ENCODE data around the gene CDT1.

Gene CDT1

DNA sequence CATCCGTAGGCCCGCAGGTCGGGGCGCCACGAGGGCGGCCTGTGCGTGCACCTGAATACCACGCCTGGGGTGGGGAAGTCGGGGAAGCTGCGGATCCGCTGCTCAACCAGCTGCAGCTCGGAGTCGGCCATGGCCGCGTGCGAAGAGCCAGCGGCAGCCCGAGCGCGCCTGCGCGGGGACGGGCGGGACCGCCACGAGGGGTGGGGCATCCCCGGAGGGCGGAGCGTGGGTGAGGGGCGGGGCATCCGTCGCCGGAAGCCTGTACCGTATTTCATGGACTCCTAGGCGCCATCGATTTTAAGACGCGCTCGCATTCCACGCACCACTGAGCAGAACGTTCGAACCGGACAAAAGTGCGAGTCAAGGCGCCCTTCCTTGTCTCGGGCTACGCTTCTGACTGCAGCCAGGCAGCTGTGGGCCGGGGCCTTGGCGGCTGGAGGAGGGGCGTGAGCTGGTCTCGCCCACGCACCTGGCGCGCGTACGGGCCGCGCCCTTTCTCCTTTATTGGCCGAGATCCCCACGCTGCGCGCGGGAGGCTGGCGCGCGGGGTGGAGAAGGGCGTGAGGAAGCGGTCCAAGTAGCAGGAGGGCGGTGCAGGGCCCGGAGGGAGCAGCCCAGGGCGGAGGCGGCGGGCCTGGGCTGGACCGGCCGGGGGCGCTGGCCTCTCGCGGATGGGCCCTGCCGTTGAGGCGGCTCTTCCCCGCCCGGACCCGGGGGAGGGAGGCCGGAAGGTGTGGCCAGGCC is 8.4 kb downstream of the CDT1 start, which contains the start of gene APRT:
APRT (minus strand) TSS at position 160 of the 744 bp plus-strand sequence; CDS start at position 131, 29 bp downstream.
- Histone ChIP-seq H4K20me1 (ENCODE audit: low read depth, low read length) (no peaks in the 10 kb centered on the region), H3K9ac (ENCODE audit: low read length) (peak within 1 kb of the TSS; percentile 92), H3K27ac (ENCODE audit: low read depth, low read length) (peak within 1 kb of the TSS; percentile 82), H2AFZ (ENCODE audit: low read depth, low read length, severe bottlenecking) (no peak within 1 kb of the TSS), H3K4me2 (ENCODE audit: low read depth, low read length, poor library complexity, severe bottlenecking) (peak within 1 kb of the TSS; percentile 89), H3K79me2 (ENCODE audit: insufficient read depth, low read length) (peaks cover 7% of the 10 kb centered on the region; the same call in 1 of the 2 replicates), H3K27me3 (ENCODE audit: low read length) (no peaks in the 10 kb centered on the region), H3K9me2 (replicated peaks; ENCODE audit: insufficient read depth, low read length) (no peaks in the 10 kb centered on the region), H3K9me3 (ENCODE audit: insufficient read depth, low read length) (peaks cover 5% of the 10 kb centered on the region; the same call in 1 of the 2 replicates), H3K4me3 (ENCODE audit: insufficient read depth, low read length, poor library complexity, severe bottlenecking) (peak within 1 kb of the TSS; percentile 75), H3F3A (ENCODE audit: insufficient read depth) (peaks cover 32% of the 10 kb centered on the region), H3K36me3 (ENCODE audit: low read length) (no peaks in the 10 kb centered on the region)
- no peak for TF ChIP-seq EZH2phosphoT487 (conservative IDR thresholded peaks at IDR 0.05; ENCODE audit: low read length)
- TF ChIP-seq, protein P1, sequence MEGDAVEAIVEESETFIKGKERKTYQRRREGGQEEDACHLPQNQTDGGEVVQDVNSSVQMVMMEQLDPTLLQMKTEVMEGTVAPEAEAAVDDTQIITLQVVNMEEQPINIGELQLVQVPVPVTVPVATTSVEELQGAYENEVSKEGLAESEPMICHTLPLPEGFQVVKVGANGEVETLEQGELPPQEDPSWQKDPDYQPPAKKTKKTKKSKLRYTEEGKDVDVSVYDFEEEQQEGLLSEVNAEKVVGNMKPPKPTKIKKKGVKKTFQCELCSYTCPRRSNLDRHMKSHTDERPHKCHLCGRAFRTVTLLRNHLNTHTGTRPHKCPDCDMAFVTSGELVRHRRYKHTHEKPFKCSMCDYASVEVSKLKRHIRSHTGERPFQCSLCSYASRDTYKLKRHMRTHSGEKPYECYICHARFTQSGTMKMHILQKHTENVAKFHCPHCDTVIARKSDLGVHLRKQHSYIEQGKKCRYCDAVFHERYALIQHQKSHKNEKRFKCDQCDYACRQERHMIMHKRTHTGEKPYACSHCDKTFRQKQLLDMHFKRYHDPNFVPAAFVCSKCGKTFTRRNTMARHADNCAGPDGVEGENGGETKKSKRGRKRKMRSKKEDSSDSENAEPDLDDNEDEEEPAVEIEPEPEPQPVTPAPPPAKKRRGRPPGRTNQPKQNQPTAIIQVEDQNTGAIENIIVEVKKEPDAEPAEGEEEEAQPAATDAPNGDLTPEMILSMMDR (IDR thresholded peaks at IDR 0.05; ENCODE audit: insufficient read depth, low read length, poor library complexity, severe bottlenecking) = no peak

- H2AFZ ChIP-seq (ENCODE audit: low read depth, low read length, severe bottlenecking) = no peak overlapping the region
Observed at GRCh38 chr16:88812513-88813268, 9.1 kb downstream of the CDT1 start.

GRCh38 chr16:88813269-88814143 is 9.9 kb downstream of the CDT1 start:
- H2AFZ ChIP-seq (ENCODE audit: low read depth, low read length, severe bottlenecking) = no peak overlapping the region
- H3K27ac ChIP-seq (ENCODE audit: low read depth, low read length) = no peak overlapping the region

More at GRCh38 chr16:88812513-88813268, 9.1 kb downstream of the CDT1 start:
- peaks cover 5% of the 10 kb centered on the region; the same call in 1 of the 2 replicates for H3K9me3 ChIP-seq (ENCODE audit: insufficient read depth, low read length)
- no peak overlapping the region for H3K4me3 ChIP-seq (ENCODE audit: insufficient read depth, low read length, poor library complexity, severe bottlenecking)
- no peak overlapping the region for H3K4me2 ChIP-seq (ENCODE audit: low read depth, low read length, poor library complexity, severe bottlenecking)
- H4K20me1 ChIP-seq (ENCODE audit: low read depth, low read length) = no peaks in the 10 kb centered on the region
- no peaks in the 10 kb centered on the region for H3K9me2 ChIP-seq (replicated peaks; ENCODE audit: insufficient read depth, low read length)
- no peak for TF ChIP-seq EZH2phosphoT487 (conservative IDR thresholded peaks at IDR 0.05; ENCODE audit: low read length)
- TF ChIP-seq, protein P1 (IDR thresholded peaks at IDR 0.05; ENCODE audit: insufficient read depth, low read length, poor library complexity, severe bottlenecking) = no peak
- no peak overlapping the region for H3K9ac ChIP-seq (ENCODE audit: low read length)
- H3K36me3 ChIP-seq (ENCODE audit: low read length) = no peaks in the 10 kb centered on the region
- no peak overlapping the region for H3K27ac ChIP-seq (ENCODE audit: low read depth, low read length)
- H3K27me3 ChIP-seq (ENCODE audit: low read length) = no peaks in the 10 kb centered on the region
- H3F3A ChIP-seq (ENCODE audit: insufficient read depth) = peaks cover 32% of the 10 kb centered on the region
- H3K79me2 ChIP-seq (ENCODE audit: insufficient read depth, low read length) = peaks cover 7% of the 10 kb centered on the region; the same call in 1 of the 2 replicates

More at GRCh38 chr16:88813269-88814143, 9.9 kb downstream of the CDT1 start:
- H3K4me2 ChIP-seq (ENCODE audit: low read depth, low read length, poor library complexity, severe bottlenecking) = no peak overlapping the region
- peaks cover 25% of the 10 kb centered on the region for H3F3A ChIP-seq (ENCODE audit: insufficient read depth)
- H3K36me3 ChIP-seq (ENCODE audit: low read length) = no peaks in the 10 kb centered on the region
- no peaks in the 10 kb centered on the region for H3K9me2 ChIP-seq (replicated peaks; ENCODE audit: insufficient read depth, low read length)
- no peak overlapping the region for H3K9ac ChIP-seq (ENCODE audit: low read length)
- H4K20me1 ChIP-seq (ENCODE audit: low read depth, low read length) = no peaks in the 10 kb centered on the region
- no peak overlapping the region for H3K4me3 ChIP-seq (ENCODE audit: insufficient read depth, low read length, poor library complexity, severe bottlenecking)
- no peaks in the 10 kb centered on the region for H3K27me3 ChIP-seq (ENCODE audit: low read length)
- H3K9me3 ChIP-seq (ENCODE audit: insufficient read depth, low read length) = peaks cover 5% of the 10 kb centered on the region; the same call in 1 of the 2 replicates
- peaks cover 7% of the 10 kb centered on the region; the same call in 1 of the 2 replicates for H3K79me2 ChIP-seq (ENCODE audit: insufficient read depth, low read length)
- TF ChIP-seq, protein P1 (IDR thresholded peaks at IDR 0.05; ENCODE audit: insufficient read depth, low read length, poor library complexity, severe bottlenecking) = no peak
- TF ChIP-seq EZH2phosphoT487 (conservative IDR thresholded peaks at IDR 0.05; ENCODE audit: low read length) = no peak
